ENCODE measurements around the gene ARID5B.

The ARID5B gene

DNA sequence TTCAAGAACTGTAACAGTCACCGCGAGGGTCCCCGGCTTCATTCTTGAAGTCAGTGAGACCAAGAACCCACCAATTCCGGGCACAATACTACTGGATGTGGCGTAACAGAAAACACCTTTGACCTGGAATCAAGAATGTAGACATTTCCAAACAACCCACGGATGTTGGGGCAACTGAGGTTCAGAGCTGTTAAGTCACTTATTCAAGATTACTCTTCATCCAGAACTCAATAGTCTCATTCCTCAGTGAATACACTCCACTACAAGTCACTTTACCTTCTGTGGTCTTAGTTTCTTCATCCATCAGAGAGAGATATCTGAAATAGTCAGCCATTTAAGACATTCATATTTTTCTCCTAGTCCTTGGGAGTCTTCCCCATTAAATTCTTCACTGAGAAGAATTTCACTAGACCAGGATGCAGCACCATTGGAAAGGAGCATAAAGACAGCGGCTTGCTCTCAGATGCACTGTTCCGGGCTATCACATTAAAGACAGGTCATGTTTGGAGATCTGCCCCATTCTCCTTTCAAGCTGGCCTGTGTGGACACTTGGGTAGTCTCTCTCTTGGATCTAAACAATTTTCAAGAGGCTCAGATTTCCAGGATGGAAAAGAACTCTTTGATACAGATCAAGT, 32.3 kb upstream of the ARID5B start:
- Histone ChIP-seq H3K4me1 (ENCODE audit: control insufficient read depth, insufficient read depth, low read length) (peaks cover 17% of the 10 kb centered on the region), H3K9ac (ENCODE audit: low read depth, low read length) (peak overlapping the region; percentile 20), H3K36me3 (ENCODE audit: insufficient read depth, low read length) (no peaks in the 10 kb centered on the region), H3K27me3 (ENCODE audit: control insufficient read depth, insufficient read depth, low read length) (no peaks in the 10 kb centered on the region), H3K9me3 (replicated peaks; ENCODE audit: low read length) (no peaks in the 10 kb centered on the region), H3K4me3 (ENCODE audit: low read length) (no peak overlapping the region), H3K4me2 (ENCODE audit: low read length) (peak overlapping the region; percentile 30)

- H3K9me3 ChIP-seq (replicated peaks; ENCODE audit: low read length), result no peaks in the 10 kb centered on the region
- H3K36me3 ChIP-seq (ENCODE audit: insufficient read depth, low read length), result no peaks in the 10 kb centered on the region
- peak overlapping the region; percentile 20 for H3K9ac ChIP-seq (ENCODE audit: low read depth, low read length)
- H3K4me3 ChIP-seq (ENCODE audit: low read length), result no peak overlapping the region
- H3K4me2 ChIP-seq (ENCODE audit: low read length), result peak overlapping the region; percentile 30
- no peaks in the 10 kb centered on the region for H3K27me3 ChIP-seq (ENCODE audit: control insufficient read depth, insufficient read depth, low read length)
- H3K4me1 ChIP-seq (ENCODE audit: control insufficient read depth, insufficient read depth, low read length), result peaks cover 17% of the 10 kb centered on the region
Measured at GRCh38 chr10:61869774-61870525, 31.5 kb upstream of the ARID5B start.

- Histone ChIP-seq H3K4me2 (ENCODE audit: low read length) (no peak overlapping the region), H3K27me3 (ENCODE audit: control insufficient read depth, insufficient read depth, low read length) (no peaks in the 10 kb centered on the region), H3K36me3 (ENCODE audit: insufficient read depth, low read length) (no peaks in the 10 kb centered on the region), H3K4me3 (ENCODE audit: low read length) (no peak overlapping the region), H3K9me3 (replicated peaks; ENCODE audit: low read length) (no peaks in the 10 kb centered on the region), H3K4me1 (ENCODE audit: control insufficient read depth, insufficient read depth, low read length) (peaks cover 17% of the 10 kb centered on the region), H3K9ac (ENCODE audit: low read depth, low read length) (no peak overlapping the region)
Measured at GRCh38 chr10:61870526-61870895, 31.0 kb upstream of the ARID5B start.

- Histone ChIP-seq H3K36me3 (ENCODE audit: insufficient read depth, low read length) (no peaks in the 10 kb centered on the region), H3K4me2 (ENCODE audit: low read length) (no peak overlapping the region), H3K9me3 (replicated peaks; ENCODE audit: low read length) (no peaks in the 10 kb centered on the region), H3K9ac (ENCODE audit: low read depth, low read length) (no peak overlapping the region), H3K27me3 (ENCODE audit: control insufficient read depth, insufficient read depth, low read length) (no peaks in the 10 kb centered on the region), H3K4me1 (ENCODE audit: control insufficient read depth, insufficient read depth, low read length) (peaks cover 17% of the 10 kb centered on the region), H3K4me3 (ENCODE audit: low read length) (no peak overlapping the region)
Measured at GRCh38 chr10:61871487-61871886, 30.0 kb upstream of the ARID5B start.

DNA sequence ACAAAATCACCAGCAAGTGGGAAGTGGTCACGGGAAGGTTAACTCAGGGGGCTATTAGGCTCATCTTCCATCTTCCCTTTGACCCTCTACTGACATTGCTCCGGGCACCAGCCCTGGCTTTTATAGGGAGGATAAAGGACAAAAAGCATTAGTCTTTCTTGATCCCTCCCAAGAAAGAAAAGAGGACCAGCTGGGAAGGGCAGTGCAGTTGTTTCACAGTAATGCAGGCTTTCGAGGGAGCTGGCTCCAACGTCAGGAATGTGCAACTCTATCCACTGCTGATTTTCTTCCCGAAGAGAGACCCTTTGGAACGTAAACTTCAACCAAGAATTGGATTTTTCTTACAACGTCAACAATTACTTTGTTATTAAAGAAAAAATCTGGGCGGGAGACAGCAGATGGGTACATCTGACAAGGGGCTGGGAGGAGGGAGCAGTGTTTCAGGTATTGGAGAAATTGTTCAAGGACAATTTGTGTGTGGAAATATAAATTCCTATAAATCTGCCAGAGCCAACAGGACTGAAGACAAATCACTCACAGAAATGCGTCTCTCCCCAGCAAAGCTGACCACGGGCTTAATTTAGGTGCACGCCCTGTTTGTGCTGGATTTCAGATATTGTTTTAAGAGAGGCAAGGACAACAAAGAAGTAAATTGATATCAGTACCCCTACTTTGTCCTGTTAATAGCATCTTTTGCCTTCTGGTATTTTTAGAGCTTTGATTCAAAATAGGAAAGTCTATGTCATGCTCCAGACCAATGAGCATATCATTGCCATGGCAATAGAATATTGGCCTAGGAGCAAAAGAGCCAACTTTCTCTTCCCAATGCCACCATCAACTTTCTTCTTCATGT, 23.4 kb upstream of the ARID5B start:
- Histone ChIP-seq H3K27me3 (ENCODE audit: control insufficient read depth, insufficient read depth, low read length) (no peaks in the 10 kb centered on the region), H3K4me3 (ENCODE audit: low read length) (no peak overlapping the region), H3K4me2 (ENCODE audit: low read length) (no peak overlapping the region)

DNA sequence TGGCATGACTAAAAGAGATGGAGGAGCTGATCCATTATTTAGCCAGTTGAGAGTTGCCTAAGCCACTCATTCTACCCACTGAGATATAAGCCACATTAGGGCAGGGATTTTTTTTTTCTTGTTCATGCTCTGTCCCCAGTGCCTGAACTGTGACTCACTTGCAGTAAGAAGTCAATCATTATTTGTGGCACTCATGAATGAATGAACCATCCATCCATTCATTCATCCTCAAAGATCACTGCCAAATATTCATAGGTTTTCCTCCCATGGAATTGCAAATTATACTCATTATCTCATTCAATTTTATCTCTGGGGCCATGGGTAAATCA, 22.8 kb upstream of the ARID5B start:
- no peak overlapping the region for H3K9ac ChIP-seq (ENCODE audit: low read depth, low read length)

More for the DNA sequence above, 23.4 kb upstream of the ARID5B start:
- no peaks in the 10 kb centered on the region for H3K9me3 ChIP-seq (replicated peaks; ENCODE audit: low read length)
- no peaks in the 10 kb centered on the region for H3K36me3 ChIP-seq (ENCODE audit: insufficient read depth, low read length)
- H3K9ac ChIP-seq (ENCODE audit: low read depth, low read length), result no peak overlapping the region
- peaks cover 13% of the 10 kb centered on the region for H3K4me1 ChIP-seq (ENCODE audit: control insufficient read depth, insufficient read depth, low read length)

GRCh38 chr10:61882621-61883370, 18.7 kb upstream of the ARID5B start:
- Histone ChIP-seq H3K4me2 (ENCODE audit: low read length) (peak overlapping the region; percentile 18), H3K27me3 (ENCODE audit: control insufficient read depth, insufficient read depth, low read length) (no peaks in the 10 kb centered on the region), H3K4me3 (ENCODE audit: low read length) (no peak overlapping the region), H3K36me3 (ENCODE audit: insufficient read depth, low read length) (no peaks in the 10 kb centered on the region), H3K9ac (ENCODE audit: low read depth, low read length) (no peak overlapping the region), H3K4me1 (ENCODE audit: control insufficient read depth, insufficient read depth, low read length) (peaks cover 16% of the 10 kb centered on the region), H3K9me3 (replicated peaks; ENCODE audit: low read length) (no peaks in the 10 kb centered on the region)

More for the DNA sequence above, 22.8 kb upstream of the ARID5B start:
- peaks cover 16% of the 10 kb centered on the region for H3K4me1 ChIP-seq (ENCODE audit: control insufficient read depth, insufficient read depth, low read length)
- no peak overlapping the region for H3K4me3 ChIP-seq (ENCODE audit: low read length)
- no peaks in the 10 kb centered on the region for H3K36me3 ChIP-seq (ENCODE audit: insufficient read depth, low read length)
- H3K27me3 ChIP-seq (ENCODE audit: control insufficient read depth, insufficient read depth, low read length), result no peaks in the 10 kb centered on the region
- no peaks in the 10 kb centered on the region for H3K9me3 ChIP-seq (replicated peaks; ENCODE audit: low read length)
- no peak overlapping the region for H3K4me2 ChIP-seq (ENCODE audit: low read length)

DNA sequence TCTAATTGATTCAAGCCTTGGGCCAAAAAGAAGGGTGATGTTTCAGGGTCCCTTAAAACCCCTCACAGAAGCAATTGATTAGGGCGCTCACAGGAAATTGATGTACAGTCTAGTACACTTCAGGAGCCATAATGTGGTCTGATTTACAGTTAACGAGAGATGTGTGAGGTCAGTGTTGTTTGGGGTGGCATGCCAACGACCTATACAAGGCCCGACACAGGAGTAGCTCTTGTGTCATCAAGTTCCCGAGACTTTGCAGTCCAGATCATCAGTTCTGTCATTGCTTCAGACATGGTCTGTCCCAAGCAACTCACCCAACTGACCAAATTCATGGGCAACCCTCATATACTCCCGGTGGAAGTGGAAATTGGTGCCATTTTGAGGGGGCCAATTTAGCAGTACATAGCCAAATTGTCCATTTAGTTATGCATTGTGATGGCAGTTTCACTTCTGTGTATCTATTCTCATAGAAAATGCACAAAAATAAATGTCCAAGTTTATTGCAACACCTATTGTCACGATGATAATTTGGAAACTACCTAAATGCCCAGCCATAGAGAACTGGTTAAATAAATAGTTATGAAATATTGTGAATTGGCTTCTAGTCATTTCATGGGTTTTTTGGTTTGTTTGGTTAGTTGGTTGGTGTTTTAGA, 18.0 kb upstream of the ARID5B start:
- no peak overlapping the region for H3K4me3 ChIP-seq (ENCODE audit: low read length)
- H3K36me3 ChIP-seq (ENCODE audit: insufficient read depth, low read length), result no peaks in the 10 kb centered on the region
- H3K4me2 ChIP-seq (ENCODE audit: low read length), result no peak overlapping the region
- H3K9me3 ChIP-seq (replicated peaks; ENCODE audit: low read length), result no peaks in the 10 kb centered on the region
- H3K9ac ChIP-seq (ENCODE audit: low read depth, low read length), result no peak overlapping the region
- H3K27me3 ChIP-seq (ENCODE audit: control insufficient read depth, insufficient read depth, low read length), result no peaks in the 10 kb centered on the region
- peaks cover 17% of the 10 kb centered on the region for H3K4me1 ChIP-seq (ENCODE audit: control insufficient read depth, insufficient read depth, low read length)

GRCh38 chr10:61887772-61888171, 13.7 kb upstream of the ARID5B start:
- no peak overlapping the region for H3K4me3 ChIP-seq (ENCODE audit: low read length)
- H3K27me3 ChIP-seq (ENCODE audit: control insufficient read depth, insufficient read depth, low read length), result no peaks in the 10 kb centered on the region
- peaks cover 19% of the 10 kb centered on the region for H3K4me1 ChIP-seq (ENCODE audit: control insufficient read depth, insufficient read depth, low read length)
- H3K9me3 ChIP-seq (replicated peaks; ENCODE audit: low read length), result no peaks in the 10 kb centered on the region
- H3K36me3 ChIP-seq (ENCODE audit: insufficient read depth, low read length), result no peaks in the 10 kb centered on the region
- no peak overlapping the region for H3K9ac ChIP-seq (ENCODE audit: low read depth, low read length)
- H3K4me2 ChIP-seq (ENCODE audit: low read length), result no peak overlapping the region

DNA sequence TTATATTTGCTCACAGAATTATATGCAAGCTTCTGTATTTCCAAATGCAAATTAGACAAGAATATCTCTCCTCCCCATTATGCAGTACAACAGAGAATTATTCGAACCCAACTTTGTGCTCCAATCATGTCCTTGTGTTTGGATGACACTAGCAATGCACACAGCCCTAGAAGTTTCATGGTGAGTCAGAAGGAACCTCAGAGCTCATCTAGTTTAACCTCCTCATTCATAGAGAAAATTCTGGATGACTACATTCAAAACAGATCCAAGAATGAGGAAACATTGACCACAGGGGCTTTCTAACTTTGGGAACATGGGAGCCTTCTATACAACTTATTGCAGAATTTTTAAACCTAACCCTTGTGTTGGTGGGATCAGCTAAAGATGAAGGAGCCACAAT, 12.8 kb upstream of the ARID5B start:
- H3K27me3 ChIP-seq (ENCODE audit: control insufficient read depth, insufficient read depth, low read length), result no peaks in the 10 kb centered on the region
- H3K4me1 ChIP-seq (ENCODE audit: control insufficient read depth, insufficient read depth, low read length), result peaks cover 13% of the 10 kb centered on the region
- H3K9me3 ChIP-seq (replicated peaks; ENCODE audit: low read length), result no peaks in the 10 kb centered on the region
- no peak overlapping the region for H3K4me2 ChIP-seq (ENCODE audit: low read length)
- H3K4me3 ChIP-seq (ENCODE audit: low read length), result no peak overlapping the region
- H3K36me3 ChIP-seq (ENCODE audit: insufficient read depth, low read length), result no peaks in the 10 kb centered on the region
- H3K9ac ChIP-seq (ENCODE audit: low read depth, low read length), result no peak overlapping the region

DNA sequence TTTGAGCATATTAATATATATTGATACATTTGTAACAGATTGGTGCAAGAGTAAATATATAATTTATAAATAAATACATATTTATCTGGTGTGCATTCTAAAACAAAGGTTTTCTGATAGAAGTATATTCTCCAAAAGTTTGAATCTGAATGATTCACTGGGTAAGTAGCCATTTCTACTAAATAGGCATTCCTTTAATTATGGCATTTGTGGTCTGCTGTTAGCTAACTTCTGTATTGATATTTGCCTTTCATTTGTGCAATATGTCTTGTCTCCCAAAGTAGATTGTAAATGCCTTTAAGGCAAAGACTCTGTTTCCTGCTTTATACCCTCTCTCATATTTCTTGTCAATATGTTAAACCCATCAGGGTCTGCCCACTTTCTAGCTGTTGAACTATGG, 11.1 kb upstream of the ARID5B start:
- H3K4me3 ChIP-seq (ENCODE audit: low read length), result no peak overlapping the region
- H3K4me1 ChIP-seq (ENCODE audit: control insufficient read depth, insufficient read depth, low read length), result peaks cover 13% of the 10 kb centered on the region
- H3K27me3 ChIP-seq (ENCODE audit: control insufficient read depth, insufficient read depth, low read length), result no peaks in the 10 kb centered on the region
- no peak overlapping the region for H3K4me2 ChIP-seq (ENCODE audit: low read length)
- H3K9ac ChIP-seq (ENCODE audit: low read depth, low read length), result no peak overlapping the region
- H3K9me3 ChIP-seq (replicated peaks; ENCODE audit: low read length), result no peaks in the 10 kb centered on the region
- no peaks in the 10 kb centered on the region for H3K36me3 ChIP-seq (ENCODE audit: insufficient read depth, low read length)

Measured in skeletal muscle satellite cell (primary cell).